ENCODE data around the gene SULT2B1. TPM values are rescaled to one million over a fixed set of nuclear protein-coding genes. Genes with fewer than 3 reads are reported as not detected.
"Not testable (repeated sequence)": the region's sequence is repeated elsewhere in the genome, so short reads cannot be mapped to it uniquely, and the experiment has no call there.

SULT2B1 gene
- total RNA-seq, 1 donor from 2014 or later, result not detected

GRCh38 chr19:48575931-48576622, 24.1 kb downstream of the SULT2B1 start:
- TF ChIP-seq CTCF (conservative IDR thresholded peaks at IDR 0.05; ENCODE audit: low read depth, low read length), result no peak
- H3K4me3 ChIP-seq (ENCODE audit: low read depth, low read length), result no peak overlapping the region
- DNase-seq (ENCODE audit: low read depth), result no peak

GRCh38 chr19:48577908-48578307, 25.9 kb downstream of the SULT2B1 start:
- DNase-seq (ENCODE audit: low read depth); H3K4me3 ChIP-seq (ENCODE audit: low read depth, low read length): not testable (repeated sequence)

GRCh38 chr19:48578891-48579290, 26.9 kb downstream of the SULT2B1 start:
- DNase-seq (ENCODE audit: low read depth), result no peak
- no peak overlapping the region for H3K4me3 ChIP-seq (ENCODE audit: low read depth, low read length)
- TF ChIP-seq CTCF (conservative IDR thresholded peaks at IDR 0.05; ENCODE audit: low read depth, low read length), result no peak

GRCh38 chr19:48582168-48582567, 30.2 kb downstream of the SULT2B1 start:
- TF ChIP-seq CTCF (conservative IDR thresholded peaks at IDR 0.05; ENCODE audit: low read depth, low read length), result no peak

GRCh38 chr19:48587387-48587786, 35.4 kb downstream of the SULT2B1 start:
- no peak for DNase-seq (ENCODE audit: low read depth)
- no peak for TF ChIP-seq CTCF (conservative IDR thresholded peaks at IDR 0.05; ENCODE audit: low read depth, low read length)
- no peak overlapping the region for H3K4me3 ChIP-seq (ENCODE audit: low read depth, low read length)

More at GRCh38 chr19:48582168-48582567, 30.2 kb downstream of the SULT2B1 start:
- DNase-seq (ENCODE audit: low read depth), result no peak
- H3K4me3 ChIP-seq (ENCODE audit: low read depth, low read length), result no peak overlapping the region

GRCh38 chr19:48588670-48589401, 36.9 kb downstream of the SULT2B1 start:
- TF ChIP-seq CTCF (conservative IDR thresholded peaks at IDR 0.05; ENCODE audit: low read depth, low read length), result peak; percentile 93
- peak; percentile 23 for DNase-seq (ENCODE audit: low read depth)
- H3K4me3 ChIP-seq (ENCODE audit: low read depth, low read length), result peak overlapping the region; percentile 32

GRCh38 chr19:48591021-48591420, 39.0 kb downstream of the SULT2B1 start:
- H3K4me3 ChIP-seq (ENCODE audit: low read depth, low read length), result no peak overlapping the region
- no peak for TF ChIP-seq CTCF (conservative IDR thresholded peaks at IDR 0.05; ENCODE audit: low read depth, low read length)
- DNase-seq (ENCODE audit: low read depth), result no peak
